ENCODE measurements around the gene ZSCAN5A. TPM values are rescaled to one million over a fixed set of nuclear protein-coding genes. Genes with fewer than 3 reads are reported as not detected.
"Not testable (repeated sequence)": the region's sequence is repeated elsewhere in the genome, so short reads cannot be mapped to it uniquely, and the experiment has no call there.

Gene ZSCAN5A
- total RNA-seq, 2 donors from 2014 or later: 11.6 to 13.7 TPM

- no peaks in the 10 kb centered on the region for H3K4me1 Mint-ChIP-seq
- H3K36me3 Mint-ChIP-seq (ENCODE audit: low read depth): no peaks in the 10 kb centered on the region
- H3K27ac Mint-ChIP-seq: no peak overlapping the region
- H3K9me3 Mint-ChIP-seq: no peaks in the 10 kb centered on the region
- no peak for ATAC-seq (replicated peaks)
- no peak overlapping the region for H3K4me3 Mint-ChIP-seq
- no peaks in the 10 kb centered on the region for H3K27me3 Mint-ChIP-seq
Observed at GRCh38 chr19:56271151-56271550, 43.5 kb downstream of the ZSCAN5A start.

- no peaks in the 10 kb centered on the region for H3K4me1 Mint-ChIP-seq
- H3K27me3 Mint-ChIP-seq: no peaks in the 10 kb centered on the region
- ATAC-seq (replicated peaks): no peak
- H3K9me3 Mint-ChIP-seq: no peaks in the 10 kb centered on the region
- H3K36me3 Mint-ChIP-seq (ENCODE audit: low read depth): no peaks in the 10 kb centered on the region
- no peak overlapping the region for H3K27ac Mint-ChIP-seq
- H3K4me3 Mint-ChIP-seq: no peak overlapping the region
Observed at GRCh38 chr19:56270676-56271075, 44.0 kb downstream of the ZSCAN5A start.

- Mint-ChIP-seq H3K27ac (no peak overlapping the region), H3K4me1 (no peaks in the 10 kb centered on the region), H3K4me3 (no peak overlapping the region), H3K9me3 (no peaks in the 10 kb centered on the region), H3K36me3 (ENCODE audit: low read depth) (no peaks in the 10 kb centered on the region), H3K27me3 (no peaks in the 10 kb centered on the region)
- ATAC-seq (replicated peaks): no peak
Observed at GRCh38 chr19:56269348-56269747, 45.3 kb downstream of the ZSCAN5A start.

GRCh38 chr19:56266051-56266450 is 48.6 kb downstream of the ZSCAN5A start:
- Mint-ChIP-seq H3K9me3 (no peaks in the 10 kb centered on the region), H3K27me3 (no peaks in the 10 kb centered on the region), H3K36me3 (ENCODE audit: low read depth) (no peaks in the 10 kb centered on the region), H3K27ac (no peak overlapping the region), H3K4me3 (no peak overlapping the region), H3K4me1 (no peaks in the 10 kb centered on the region)
- no peak for ATAC-seq (replicated peaks)

GRCh38 chr19:56263319-56263718 is 51.3 kb downstream of the ZSCAN5A start:
- Mint-ChIP-seq H3K27ac (no peak overlapping the region), H3K27me3 (no peaks in the 10 kb centered on the region), H3K36me3 (ENCODE audit: low read depth) (no peaks in the 10 kb centered on the region), H3K4me3 (no peak overlapping the region), H3K9me3 (no peaks in the 10 kb centered on the region), H3K4me1 (no peaks in the 10 kb centered on the region)
- no peak for ATAC-seq (replicated peaks)

- H3K27ac Mint-ChIP-seq; H3K4me1 Mint-ChIP-seq; H3K4me3 Mint-ChIP-seq; H3K9me3 Mint-ChIP-seq; ATAC-seq (replicated peaks); H3K36me3 Mint-ChIP-seq (ENCODE audit: low read depth); H3K27me3 Mint-ChIP-seq: not testable (repeated sequence)
Observed at GRCh38 chr19:56261932-56262331, 52.7 kb downstream of the ZSCAN5A start.

- H3K9me3 Mint-ChIP-seq: no peaks in the 10 kb centered on the region
- no peaks in the 10 kb centered on the region for H3K36me3 Mint-ChIP-seq (ENCODE audit: low read depth)
- ATAC-seq (replicated peaks): no peak
- H3K27ac Mint-ChIP-seq: no peak overlapping the region
- H3K4me3 Mint-ChIP-seq: no peak overlapping the region
- H3K27me3 Mint-ChIP-seq: no peaks in the 10 kb centered on the region
- no peaks in the 10 kb centered on the region for H3K4me1 Mint-ChIP-seq
Observed at GRCh38 chr19:56261145-56261544, 53.5 kb downstream of the ZSCAN5A start.

GRCh38 chr19:56258272-56258671 is 56.4 kb downstream of the ZSCAN5A start:
- H3K4me3 Mint-ChIP-seq: no peak overlapping the region
- peaks cover 4% of the 10 kb centered on the region for H3K4me1 Mint-ChIP-seq
- H3K36me3 Mint-ChIP-seq (ENCODE audit: low read depth): no peaks in the 10 kb centered on the region
- no peaks in the 10 kb centered on the region for H3K9me3 Mint-ChIP-seq
- ATAC-seq (replicated peaks): no peak
- H3K27ac Mint-ChIP-seq: no peak overlapping the region
- no peaks in the 10 kb centered on the region for H3K27me3 Mint-ChIP-seq

DNA sequence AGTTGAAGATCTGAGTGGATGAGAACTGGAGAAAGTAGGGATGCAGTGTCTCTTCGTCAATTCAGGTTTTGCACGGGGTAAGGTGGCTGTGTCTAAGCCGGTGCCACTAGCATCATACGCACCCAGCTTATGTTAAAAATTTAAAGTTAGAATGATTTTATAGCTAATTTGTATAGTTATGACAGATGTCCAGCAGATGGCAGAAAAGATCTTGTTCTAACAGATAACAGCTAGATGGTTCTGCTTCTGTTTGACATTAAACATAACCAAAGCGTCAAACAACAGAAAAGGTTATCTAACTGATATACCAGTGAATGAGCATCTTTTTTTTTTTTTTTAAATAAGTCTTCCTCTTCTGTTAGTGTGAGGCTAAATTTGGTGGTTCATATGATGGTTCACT is 60.9 kb downstream of the ZSCAN5A start:
- ATAC-seq (replicated peaks): no peak
- Mint-ChIP-seq H3K27me3 (no peaks in the 10 kb centered on the region), H3K27ac (no peak overlapping the region), H3K9me3 (no peaks in the 10 kb centered on the region), H3K36me3 (ENCODE audit: low read depth) (no peaks in the 10 kb centered on the region), H3K4me1 (peaks cover 4% of the 10 kb centered on the region), H3K4me3 (no peak overlapping the region)

DNA sequence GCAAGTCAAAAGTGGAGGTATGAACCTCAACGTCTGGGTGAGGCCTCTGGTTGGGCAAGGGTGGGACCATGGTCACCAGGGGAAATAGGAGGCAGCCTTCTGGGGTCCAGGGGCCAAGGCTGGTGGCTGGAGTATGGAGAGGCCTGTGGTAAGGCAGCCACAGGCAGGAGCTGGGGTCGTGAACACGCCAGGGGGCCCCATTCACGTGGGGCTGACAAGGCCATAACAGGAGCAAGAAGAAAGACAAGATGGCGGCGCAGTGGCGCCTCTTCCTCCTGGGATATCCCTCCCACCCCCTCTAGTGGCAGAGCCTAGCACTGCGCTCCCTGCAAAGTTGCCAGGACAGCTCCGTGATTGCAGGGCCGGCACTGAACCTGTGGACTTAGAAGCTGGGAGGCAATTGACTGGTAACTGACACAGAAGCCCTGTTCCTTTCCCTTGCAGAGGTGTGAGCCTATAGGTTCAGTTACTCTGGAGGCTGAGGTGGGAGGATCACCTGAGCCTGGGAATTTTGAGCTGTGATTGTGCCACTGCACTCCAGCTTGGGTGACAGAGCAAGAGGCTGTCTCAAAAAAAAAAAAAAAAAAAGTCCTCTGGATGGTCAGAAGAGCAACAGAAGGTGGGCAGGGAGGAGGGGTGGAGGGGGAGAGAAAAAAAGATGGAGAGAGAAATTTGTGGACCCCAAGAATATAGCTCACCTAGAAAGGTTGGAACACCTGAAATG is 61.8 kb downstream of the ZSCAN5A start:
- H3K36me3 Mint-ChIP-seq (ENCODE audit: low read depth): no peaks in the 10 kb centered on the region
- peak overlapping the region; percentile 73 for H3K27ac Mint-ChIP-seq
- ATAC-seq (replicated peaks): peak; percentile 79
- H3K4me3 Mint-ChIP-seq: no peak overlapping the region
- peaks cover 4% of the 10 kb centered on the region for H3K4me1 Mint-ChIP-seq
- H3K9me3 Mint-ChIP-seq: no peaks in the 10 kb centered on the region
- H3K27me3 Mint-ChIP-seq: no peaks in the 10 kb centered on the region

GRCh38 chr19:56248736-56249338 is 65.8 kb downstream of the ZSCAN5A start:
- not testable (repeated sequence) for H3K27me3 Mint-ChIP-seq; H3K27ac Mint-ChIP-seq; ATAC-seq (replicated peaks); H3K4me1 Mint-ChIP-seq; H3K36me3 Mint-ChIP-seq (ENCODE audit: low read depth); H3K4me3 Mint-ChIP-seq; H3K9me3 Mint-ChIP-seq

- H3K27ac Mint-ChIP-seq; H3K9me3 Mint-ChIP-seq; H3K4me1 Mint-ChIP-seq; ATAC-seq (replicated peaks); H3K36me3 Mint-ChIP-seq (ENCODE audit: low read depth); H3K27me3 Mint-ChIP-seq; H3K4me3 Mint-ChIP-seq: not testable (repeated sequence)
Observed at GRCh38 chr19:56245764-56246163, 68.9 kb downstream of the ZSCAN5A start.

GRCh38 chr19:56245121-56245740 is 69.4 kb downstream of the ZSCAN5A start:
- no peak overlapping the region for H3K4me3 Mint-ChIP-seq
- no peaks in the 10 kb centered on the region for H3K9me3 Mint-ChIP-seq
- ATAC-seq (replicated peaks): no peak
- no peaks in the 10 kb centered on the region for H3K4me1 Mint-ChIP-seq
- H3K27ac Mint-ChIP-seq: no peak overlapping the region
- H3K36me3 Mint-ChIP-seq (ENCODE audit: low read depth): no peaks in the 10 kb centered on the region
- H3K27me3 Mint-ChIP-seq: no peaks in the 10 kb centered on the region

- Mint-ChIP-seq H3K9me3 (no peaks in the 10 kb centered on the region), H3K36me3 (ENCODE audit: low read depth) (peaks cover 23% of the 10 kb centered on the region), H3K4me1 (no peaks in the 10 kb centered on the region), H3K27me3 (no peaks in the 10 kb centered on the region), H3K4me3 (no peak overlapping the region), H3K27ac (no peak overlapping the region)
- no peak for ATAC-seq (replicated peaks)
Observed at GRCh38 chr19:56223481-56223880, 91.2 kb downstream of the ZSCAN5A start.

GRCh38 chr19:56222901-56223300 is 91.7 kb downstream of the ZSCAN5A start:
- Mint-ChIP-seq H3K27ac (no peak overlapping the region), H3K9me3 (no peaks in the 10 kb centered on the region), H3K27me3 (peaks cover 3% of the 10 kb centered on the region), H3K4me3 (no peak overlapping the region), H3K36me3 (ENCODE audit: low read depth) (peaks cover 23% of the 10 kb centered on the region), H3K4me1 (no peaks in the 10 kb centered on the region)
- ATAC-seq (replicated peaks): no peak
